ENCODE measurements around the gene PAX2. TPM values are rescaled to one million over a fixed set of nuclear protein-coding genes. Genes with fewer than 3 reads are reported as not detected.

Gene PAX2
- total RNA-seq, 1 donor from 2014 or later: 71.3 TPM

GRCh38 chr10:100788002-100788903, 42.9 kb downstream of the PAX2 start:
- no peak for DNase-seq (ENCODE audit: low read depth)

GRCh38 chr10:100790761-100791208, 45.4 kb downstream of the PAX2 start:
- DNase-seq (ENCODE audit: low read depth): no peak

- no peak for DNase-seq (ENCODE audit: low read depth)
Observed at GRCh38 chr10:100791369-100792058, 46.1 kb downstream of the PAX2 start.

- no peak for DNase-seq (ENCODE audit: low read depth)
Observed at GRCh38 chr10:100792574-100792973, 47.2 kb downstream of the PAX2 start.

- DNase-seq (ENCODE audit: low read depth): no peak
Observed at GRCh38 chr10:100793055-100793454, 47.7 kb downstream of the PAX2 start.

GRCh38 chr10:100799881-100800280, 54.5 kb downstream of the PAX2 start:
- DNase-seq (ENCODE audit: low read depth): no peak

GRCh38 chr10:100800931-100801330, 55.5 kb downstream of the PAX2 start:
- no peak for DNase-seq (ENCODE audit: low read depth)

GRCh38 chr10:100802196-100802595, 56.8 kb downstream of the PAX2 start:
- DNase-seq (ENCODE audit: low read depth): no peak

GRCh38 chr10:100802607-100803006, 57.2 kb downstream of the PAX2 start:
- no peak for DNase-seq (ENCODE audit: low read depth)

GRCh38 chr10:100803492-100803891, 58.1 kb downstream of the PAX2 start:
- no peak for DNase-seq (ENCODE audit: low read depth)

GRCh38 chr10:100803908-100804307, 58.5 kb downstream of the PAX2 start:
- no peak for DNase-seq (ENCODE audit: low read depth)

GRCh38 chr10:100805543-100806355, 60.4 kb downstream of the PAX2 start:
- no peak for DNase-seq (ENCODE audit: low read depth)

GRCh38 chr10:100806356-100806645, 60.9 kb downstream of the PAX2 start:
- DNase-seq (ENCODE audit: low read depth): no peak

- no peak for DNase-seq (ENCODE audit: low read depth)
Observed at GRCh38 chr10:100807241-100807951, 62.0 kb downstream of the PAX2 start.

GRCh38 chr10:100808876-100809275, 63.5 kb downstream of the PAX2 start:
- DNase-seq (ENCODE audit: low read depth): no peak

GRCh38 chr10:100810091-100810834, 64.9 kb downstream of the PAX2 start:
- no peak for DNase-seq (ENCODE audit: low read depth)

GRCh38 chr10:100810835-100811116, 65.4 kb downstream of the PAX2 start:
- no peak for DNase-seq (ENCODE audit: low read depth)

GRCh38 chr10:100811261-100811660, 65.9 kb downstream of the PAX2 start:
- DNase-seq (ENCODE audit: low read depth): no peak

GRCh38 chr10:100811752-100812750, 66.7 kb downstream of the PAX2 start:
- no peak for DNase-seq (ENCODE audit: low read depth)

GRCh38 chr10:100812978-100813377, 67.6 kb downstream of the PAX2 start:
- no peak for DNase-seq (ENCODE audit: low read depth)
